ENCODE results near the gene KRT74.

The KRT74 gene

DNA sequence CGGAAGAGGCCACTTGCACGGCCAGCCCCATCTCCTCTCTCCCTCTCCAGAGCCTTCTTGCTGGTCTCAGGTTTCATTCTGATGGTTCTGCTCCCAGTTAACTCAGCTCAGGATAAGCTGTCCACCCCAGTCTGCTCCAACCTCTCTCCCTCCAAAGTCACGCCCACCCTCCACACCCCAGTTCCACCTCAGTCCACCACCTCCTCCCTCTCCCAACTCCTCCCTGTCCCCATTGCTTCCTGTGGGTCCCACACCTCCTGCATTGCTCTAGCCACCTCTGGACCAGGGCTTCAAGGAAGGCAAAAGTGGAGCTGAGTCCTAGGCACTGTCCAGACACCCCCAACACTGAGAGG is 33.8 kb downstream of the KRT74 start:
- TF ChIP-seq, protein P1, sequence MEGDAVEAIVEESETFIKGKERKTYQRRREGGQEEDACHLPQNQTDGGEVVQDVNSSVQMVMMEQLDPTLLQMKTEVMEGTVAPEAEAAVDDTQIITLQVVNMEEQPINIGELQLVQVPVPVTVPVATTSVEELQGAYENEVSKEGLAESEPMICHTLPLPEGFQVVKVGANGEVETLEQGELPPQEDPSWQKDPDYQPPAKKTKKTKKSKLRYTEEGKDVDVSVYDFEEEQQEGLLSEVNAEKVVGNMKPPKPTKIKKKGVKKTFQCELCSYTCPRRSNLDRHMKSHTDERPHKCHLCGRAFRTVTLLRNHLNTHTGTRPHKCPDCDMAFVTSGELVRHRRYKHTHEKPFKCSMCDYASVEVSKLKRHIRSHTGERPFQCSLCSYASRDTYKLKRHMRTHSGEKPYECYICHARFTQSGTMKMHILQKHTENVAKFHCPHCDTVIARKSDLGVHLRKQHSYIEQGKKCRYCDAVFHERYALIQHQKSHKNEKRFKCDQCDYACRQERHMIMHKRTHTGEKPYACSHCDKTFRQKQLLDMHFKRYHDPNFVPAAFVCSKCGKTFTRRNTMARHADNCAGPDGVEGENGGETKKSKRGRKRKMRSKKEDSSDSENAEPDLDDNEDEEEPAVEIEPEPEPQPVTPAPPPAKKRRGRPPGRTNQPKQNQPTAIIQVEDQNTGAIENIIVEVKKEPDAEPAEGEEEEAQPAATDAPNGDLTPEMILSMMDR (IDR thresholded peaks at IDR 0.05; ENCODE audit: low read depth, low read length), result no peak
- H3K4me3 ChIP-seq (ENCODE audit: low read depth, low read length), result no peak overlapping the region
- DNase-seq (ENCODE audit: low read depth, low spot score), result no peak
- in situ Hi-C loops (cut with HindIII; ENCODE audit: low sequenced_read_pairs), result no loop called here

DNA sequence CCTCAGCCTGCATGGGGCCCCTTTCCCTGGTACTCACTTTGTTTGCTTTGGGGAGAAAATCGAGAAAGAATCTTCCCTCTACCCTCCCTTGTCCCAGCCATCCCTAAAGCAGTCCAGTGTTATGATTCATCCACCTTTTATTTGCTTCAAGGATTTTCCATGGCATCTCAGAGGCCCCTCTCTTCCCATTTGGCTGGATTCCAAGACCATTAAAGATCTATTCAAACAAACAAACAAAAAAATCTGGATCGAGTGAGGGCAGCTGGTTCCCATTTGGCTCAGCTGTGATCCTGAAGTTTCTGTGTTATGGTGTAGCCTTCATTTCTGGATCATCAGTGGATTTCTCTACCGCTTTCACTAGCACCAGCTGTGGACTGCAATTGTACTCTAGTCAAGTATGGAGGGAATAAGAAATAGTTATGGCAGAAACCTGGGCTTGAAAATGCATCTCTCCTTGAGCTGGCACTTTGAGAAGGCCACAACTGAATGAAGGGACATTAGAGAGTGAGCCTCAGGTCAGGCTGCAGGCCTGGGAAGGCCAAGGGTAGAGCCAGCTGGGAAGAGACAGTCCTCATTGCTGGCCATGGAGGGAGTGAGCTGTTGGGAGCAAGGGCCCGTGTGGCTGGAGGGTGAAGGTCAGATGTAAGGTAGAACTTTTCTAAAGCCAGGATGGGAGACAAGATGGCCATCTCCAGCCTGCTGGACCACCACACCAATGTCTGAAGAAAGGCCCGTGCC is 34.4 kb downstream of the KRT74 start:
- TF ChIP-seq, protein P1 (IDR thresholded peaks at IDR 0.05; ENCODE audit: low read depth, low read length), result no peak
- DNase-seq (ENCODE audit: low read depth, low spot score), result peak; percentile 9
- no peak overlapping the region for H3K4me3 ChIP-seq (ENCODE audit: low read depth, low read length)
- in situ Hi-C loops (cut with HindIII; ENCODE audit: low sequenced_read_pairs), result no loop called here

DNA sequence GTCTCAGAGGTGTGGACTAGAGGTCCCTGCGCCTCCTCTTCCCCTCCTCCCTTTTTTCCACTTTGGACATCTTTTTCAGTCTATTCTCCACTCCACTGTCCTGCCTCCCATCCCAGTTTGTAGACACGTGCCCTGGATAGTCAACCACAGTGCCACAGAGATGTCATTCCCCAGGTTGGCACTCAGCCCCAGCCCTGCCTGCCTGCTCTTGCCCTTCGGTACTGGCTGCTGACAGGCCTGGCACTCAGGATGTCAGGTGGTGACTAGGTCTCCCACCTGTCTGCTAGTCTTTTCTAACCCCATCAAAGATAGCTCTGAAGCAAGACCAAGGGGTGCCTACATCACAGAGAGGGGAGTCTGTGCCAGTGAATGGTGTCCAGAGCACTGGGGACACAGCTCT is 36.5 kb downstream of the KRT74 start:
- no peak for DNase-seq (ENCODE audit: low read depth, low spot score)
- in situ Hi-C loops (cut with HindIII; ENCODE audit: low sequenced_read_pairs), result no loop called here
- H3K4me3 ChIP-seq (ENCODE audit: low read depth, low read length), result no peak overlapping the region
- TF ChIP-seq, protein P1 (IDR thresholded peaks at IDR 0.05; ENCODE audit: low read depth, low read length), result no peak

DNA sequence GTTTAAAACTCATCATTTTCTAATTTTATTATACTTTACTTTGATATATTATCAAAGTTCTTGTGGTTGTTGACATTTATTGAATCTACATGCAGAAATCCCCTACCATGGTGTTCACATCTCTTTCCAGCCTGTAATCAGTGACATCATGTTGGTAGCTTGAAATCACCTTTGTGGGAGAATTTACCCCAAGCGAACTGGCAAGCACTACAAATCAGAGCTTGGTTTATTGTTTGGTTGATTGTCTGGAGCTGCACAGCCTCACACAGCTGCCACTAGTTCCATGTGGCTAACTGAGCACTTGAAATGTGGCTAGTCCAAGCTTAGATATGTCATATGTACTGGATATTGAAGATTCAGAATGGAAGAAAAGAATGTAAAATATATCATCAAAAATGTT is 38.1 kb downstream of the KRT74 start:
- no peak overlapping the region for H3K4me3 ChIP-seq (ENCODE audit: low read depth, low read length)
- TF ChIP-seq, protein P1 (IDR thresholded peaks at IDR 0.05; ENCODE audit: low read depth, low read length), result no peak
- in situ Hi-C loops (cut with HindIII; ENCODE audit: low sequenced_read_pairs), result no loop called here
- no peak for DNase-seq (ENCODE audit: low read depth, low spot score)

DNA sequence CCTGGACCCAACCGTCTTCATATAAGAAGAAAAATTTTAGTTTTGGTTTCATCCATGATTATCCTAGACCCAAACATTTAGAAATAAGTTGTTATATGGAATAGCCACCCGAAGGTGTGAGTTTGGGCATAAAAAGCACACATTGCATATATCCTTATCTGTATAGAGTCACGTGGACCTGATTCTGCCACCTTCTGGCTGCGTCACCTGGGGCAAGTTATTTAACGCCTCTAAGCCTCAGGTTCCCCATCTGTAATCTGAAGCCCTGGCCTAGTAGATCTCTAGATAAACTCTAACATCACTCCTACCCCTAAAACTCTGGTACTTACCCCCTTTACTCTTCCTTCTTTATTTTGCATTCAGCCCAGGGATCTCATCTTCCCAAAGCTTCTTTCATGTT is 39.2 kb downstream of the KRT74 start:
- in situ Hi-C loops (cut with HindIII; ENCODE audit: low sequenced_read_pairs), result no loop called here

DNA sequence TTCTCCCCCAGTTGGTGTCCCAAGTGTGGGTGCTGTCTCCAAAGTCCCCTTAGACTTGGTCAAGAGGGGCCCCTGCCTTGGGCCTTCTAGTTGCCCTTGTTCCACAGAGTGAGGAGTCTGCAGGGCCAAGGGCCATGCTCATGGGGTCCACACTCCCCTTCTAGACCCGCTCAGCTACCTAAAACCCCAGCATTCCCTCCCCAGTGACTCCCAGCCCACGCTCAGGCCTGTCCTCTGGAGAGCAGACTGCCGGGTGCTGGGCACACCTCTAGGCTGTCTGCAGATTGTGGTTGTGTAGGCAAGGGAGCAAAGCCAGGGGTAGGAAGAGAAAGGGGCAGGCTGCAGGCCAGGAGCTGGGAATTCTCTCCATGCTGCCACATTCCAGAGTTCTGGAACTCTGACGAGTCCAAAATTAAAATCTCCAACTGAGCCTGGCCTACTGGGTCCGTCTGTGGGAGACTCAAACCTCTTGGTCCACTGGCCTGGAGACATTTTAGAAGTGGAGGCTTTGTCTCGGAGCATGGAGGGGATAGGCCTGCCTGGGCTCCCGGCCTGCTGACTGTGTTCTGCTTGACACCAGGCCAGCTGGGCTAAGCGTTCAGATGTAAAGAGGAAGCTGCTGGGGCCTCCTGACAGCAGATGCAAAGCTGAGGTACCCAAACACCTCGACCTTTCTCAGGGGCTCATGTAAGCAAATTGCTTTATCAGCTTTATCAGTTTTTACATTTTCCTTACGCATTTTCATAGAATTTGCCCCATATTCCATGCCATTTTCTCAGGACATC is 39.8 kb downstream of the KRT74 start:
- H3K4me3 ChIP-seq (ENCODE audit: low read depth, low read length), result no peak overlapping the region
- DNase-seq (ENCODE audit: low read depth, low spot score), result no peak
- in situ Hi-C loops (cut with HindIII; ENCODE audit: low sequenced_read_pairs), result no loop called here
- TF ChIP-seq, protein P1 (IDR thresholded peaks at IDR 0.05; ENCODE audit: low read depth, low read length), result no peak

More for the DNA sequence above, 39.2 kb downstream of the KRT74 start:
- H3K4me3 ChIP-seq (ENCODE audit: low read depth, low read length), result no peak overlapping the region
- TF ChIP-seq, protein P1 (IDR thresholded peaks at IDR 0.05; ENCODE audit: low read depth, low read length), result no peak
- DNase-seq (ENCODE audit: low read depth, low spot score), result no peak
